ENCODE measurements around the gene ZNF513.

ZNF513 gene

GRCh38 chr2:27421660-27422250 lies 41.2 kb upstream of the ZNF513 start:
- no peak for DNase-seq (ENCODE audit: low read depth)
- no peak overlapping the region for H3K4me3 ChIP-seq (ENCODE audit: low read length)
- TF ChIP-seq, protein P1, sequence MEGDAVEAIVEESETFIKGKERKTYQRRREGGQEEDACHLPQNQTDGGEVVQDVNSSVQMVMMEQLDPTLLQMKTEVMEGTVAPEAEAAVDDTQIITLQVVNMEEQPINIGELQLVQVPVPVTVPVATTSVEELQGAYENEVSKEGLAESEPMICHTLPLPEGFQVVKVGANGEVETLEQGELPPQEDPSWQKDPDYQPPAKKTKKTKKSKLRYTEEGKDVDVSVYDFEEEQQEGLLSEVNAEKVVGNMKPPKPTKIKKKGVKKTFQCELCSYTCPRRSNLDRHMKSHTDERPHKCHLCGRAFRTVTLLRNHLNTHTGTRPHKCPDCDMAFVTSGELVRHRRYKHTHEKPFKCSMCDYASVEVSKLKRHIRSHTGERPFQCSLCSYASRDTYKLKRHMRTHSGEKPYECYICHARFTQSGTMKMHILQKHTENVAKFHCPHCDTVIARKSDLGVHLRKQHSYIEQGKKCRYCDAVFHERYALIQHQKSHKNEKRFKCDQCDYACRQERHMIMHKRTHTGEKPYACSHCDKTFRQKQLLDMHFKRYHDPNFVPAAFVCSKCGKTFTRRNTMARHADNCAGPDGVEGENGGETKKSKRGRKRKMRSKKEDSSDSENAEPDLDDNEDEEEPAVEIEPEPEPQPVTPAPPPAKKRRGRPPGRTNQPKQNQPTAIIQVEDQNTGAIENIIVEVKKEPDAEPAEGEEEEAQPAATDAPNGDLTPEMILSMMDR (IDR thresholded peaks at IDR 0.05; ENCODE audit: insufficient read depth, low read depth, low read length, missing control alignments): no peak

DNA sequence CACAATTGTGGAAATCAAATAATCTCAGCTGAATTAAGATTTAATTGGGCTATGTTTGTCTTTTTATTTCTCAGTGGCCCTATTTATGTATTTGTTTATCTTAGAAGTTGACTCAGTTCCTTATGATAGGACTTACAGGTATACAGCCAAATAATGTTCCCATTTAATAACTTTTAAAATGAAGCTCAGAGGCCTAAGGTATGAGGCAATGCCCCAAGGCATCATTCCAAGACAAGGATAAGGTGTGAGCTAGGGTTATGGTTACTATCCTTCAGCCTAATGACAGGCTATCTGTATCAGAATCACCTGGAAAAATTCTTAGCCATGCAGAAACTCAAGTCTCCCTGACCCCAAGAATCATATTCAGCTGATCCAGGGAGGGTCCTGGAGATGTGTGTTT lies 40.5 kb upstream of the ZNF513 start:
- no peak overlapping the region for H3K4me3 ChIP-seq (ENCODE audit: low read length)
- TF ChIP-seq, protein P1 (IDR thresholded peaks at IDR 0.05; ENCODE audit: insufficient read depth, low read depth, low read length, missing control alignments): no peak
- DNase-seq (ENCODE audit: low read depth): peak; percentile 48

DNA sequence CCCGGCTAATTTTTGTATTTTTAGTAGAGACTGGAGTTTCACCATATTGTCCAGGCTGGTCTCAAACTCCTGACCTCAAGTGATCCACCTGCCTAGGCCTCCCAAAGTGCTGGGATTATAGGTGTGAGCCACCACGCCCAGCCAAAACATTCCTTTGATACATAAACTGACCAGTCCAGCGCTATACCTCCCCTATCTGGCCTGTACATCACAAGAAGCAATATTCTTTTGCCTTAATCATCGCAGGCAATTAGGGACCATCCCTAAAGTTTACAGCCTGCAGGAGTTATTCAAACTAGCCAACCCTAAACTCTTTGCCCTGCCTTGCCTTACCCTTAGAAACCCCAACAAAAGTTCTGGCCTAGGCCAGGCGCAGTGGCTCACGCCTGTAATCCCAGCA lies 35.6 kb upstream of the ZNF513 start:
- TF ChIP-seq, protein P1 (IDR thresholded peaks at IDR 0.05; ENCODE audit: insufficient read depth, low read depth, low read length, missing control alignments): no peak
- H3K4me3 ChIP-seq (ENCODE audit: low read length): no peak overlapping the region
- DNase-seq (ENCODE audit: low read depth): no peak

GRCh38 chr2:27412419-27413152 lies 32.1 kb upstream of the ZNF513 start:
- H3K4me3 ChIP-seq (ENCODE audit: low read length): no peak overlapping the region
- TF ChIP-seq, protein P1 (IDR thresholded peaks at IDR 0.05; ENCODE audit: insufficient read depth, low read depth, low read length, missing control alignments): no peak
- DNase-seq (ENCODE audit: low read depth): no peak

DNA sequence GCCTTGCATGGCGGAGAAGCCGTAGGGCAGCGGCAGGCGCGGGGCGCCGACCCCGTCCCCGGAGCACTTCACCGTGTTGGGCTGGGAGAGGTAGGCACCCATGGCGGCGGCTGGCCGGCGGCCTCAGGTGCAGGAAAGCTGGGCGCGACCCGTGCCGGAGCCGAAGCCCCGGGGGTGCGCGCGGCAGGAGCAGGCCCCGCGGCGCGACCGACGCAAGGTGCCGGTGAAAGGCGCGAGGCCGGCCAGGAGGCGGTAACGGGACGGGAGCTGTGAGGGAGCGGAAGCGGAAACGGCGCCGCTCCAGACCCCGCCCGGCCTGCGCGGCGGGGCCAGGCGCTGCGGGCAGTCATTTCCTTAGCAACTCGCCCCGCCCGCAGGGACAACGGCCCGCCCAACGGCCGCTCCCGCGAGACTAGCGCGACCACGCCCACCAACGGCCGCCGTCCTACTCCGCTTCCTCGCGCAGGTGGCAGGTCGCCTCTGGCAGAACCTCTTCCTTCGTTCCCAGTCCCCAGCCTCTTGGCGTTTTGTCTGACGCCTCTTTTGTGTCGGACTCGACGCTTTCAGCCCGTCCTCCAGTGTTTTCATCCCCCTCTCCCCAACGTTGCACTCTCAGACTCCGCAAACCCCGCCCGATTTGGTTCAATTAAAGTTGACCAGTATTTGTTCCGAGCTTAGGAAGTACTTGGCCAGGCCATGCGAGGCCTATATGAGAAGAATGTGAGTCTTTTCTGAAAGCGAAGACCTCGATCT lies 29.0 kb upstream of the ZNF513 start, which contains the start of gene PPM1G:
TSS of gene PPM1G (minus strand) at position 271 of the 753 bp plus-strand sequence. CDS start at position 102, 169 bp downstream.
- DNase-seq (ENCODE audit: low read depth): peak; percentile 97
- TF ChIP-seq, protein P1 (IDR thresholded peaks at IDR 0.05; ENCODE audit: insufficient read depth, low read depth, low read length, missing control alignments): no peak
- peak within 1 kb of the TSS; percentile 90 for H3K4me3 ChIP-seq (ENCODE audit: low read length)

DNA sequence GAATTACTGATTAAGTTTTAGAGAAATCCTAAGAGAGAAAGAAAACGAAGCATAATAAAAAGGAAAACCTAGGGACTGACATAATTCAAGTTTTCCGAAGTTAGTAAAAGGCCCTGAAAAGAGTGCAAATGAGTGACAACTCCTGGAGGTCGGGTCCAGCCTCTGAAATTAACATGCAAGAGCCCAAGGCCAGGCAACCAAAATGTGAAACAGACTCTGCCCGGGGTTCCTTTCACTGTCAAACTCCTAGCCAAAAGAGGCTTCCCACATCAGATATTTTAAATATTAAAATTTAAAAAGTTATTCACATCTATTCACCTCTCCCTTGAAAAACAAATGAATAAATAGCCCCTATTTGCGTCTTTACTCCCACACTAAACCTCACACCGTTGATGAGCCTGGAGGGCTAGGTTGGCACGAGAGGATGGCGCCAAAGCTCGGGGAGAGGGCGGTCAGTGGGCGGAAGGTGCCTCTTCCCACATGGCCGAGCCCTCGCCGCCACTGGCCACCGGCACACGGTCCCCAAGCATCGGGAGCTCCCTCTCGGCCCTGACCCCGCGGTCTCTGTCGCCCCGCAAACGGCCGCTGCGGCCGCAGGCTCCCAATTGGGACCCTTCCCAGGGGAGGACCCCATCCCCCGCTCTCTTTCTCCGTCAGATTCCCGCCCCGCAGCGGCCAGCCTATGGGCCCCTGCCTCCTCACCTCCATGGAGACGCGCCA lies 28.2 kb upstream of the ZNF513 start:
- H3K4me3 ChIP-seq (ENCODE audit: low read length): peak overlapping the region; percentile 90
- DNase-seq (ENCODE audit: low read depth): peak; percentile 23

More for the DNA sequence above, 28.2 kb upstream of the ZNF513 start:
- TF ChIP-seq, protein P1 (IDR thresholded peaks at IDR 0.05; ENCODE audit: insufficient read depth, low read depth, low read length, missing control alignments): no peak

Data from epithelial cell of esophagus (primary cell).